ENCODE results near the gene PTPRK.

GRCh38 chr6:128519931-128520435, 416 bp downstream of the PTPRK start:
- TF ChIP-seq FOXM1 (IDR thresholded peaks at IDR 0.05; ENCODE audit: borderline replicate concordance): no peak
- TF ChIP-seq ARNT (IDR thresholded peaks at IDR 0.05): no peak
- no peak for TF ChIP-seq BHLHE40 (IDR thresholded peaks at IDR 0.05; ENCODE audit: borderline replicate concordance)
- TF ChIP-seq SUZ12 (IDR thresholded peaks at IDR 0.05): no peak
- no peak for TF ChIP-seq PKNOX1 (IDR thresholded peaks at IDR 0.05)
- no peak for TF ChIP-seq HDGF (IDR thresholded peaks at IDR 0.05; ENCODE audit: borderline replicate concordance)
- no peak for TF ChIP-seq CTBP1 (IDR thresholded peaks at IDR 0.05; ENCODE audit: borderline replicate concordance)

All from HEK293T (cell line).